HG03108 (cell line): ENCODE measurements around the gene DSTN.

Experiments used
- ATAC-seq: cut with Tn5 transposase; IDR thresholded peaks from one replicate; pipeline ENCODE4 v1.9.1; 2021; ENCODE audit warnings: moderate library complexity; ENCODE audit not compliant: unreplicated experiment

DSTN gene

DNA sequence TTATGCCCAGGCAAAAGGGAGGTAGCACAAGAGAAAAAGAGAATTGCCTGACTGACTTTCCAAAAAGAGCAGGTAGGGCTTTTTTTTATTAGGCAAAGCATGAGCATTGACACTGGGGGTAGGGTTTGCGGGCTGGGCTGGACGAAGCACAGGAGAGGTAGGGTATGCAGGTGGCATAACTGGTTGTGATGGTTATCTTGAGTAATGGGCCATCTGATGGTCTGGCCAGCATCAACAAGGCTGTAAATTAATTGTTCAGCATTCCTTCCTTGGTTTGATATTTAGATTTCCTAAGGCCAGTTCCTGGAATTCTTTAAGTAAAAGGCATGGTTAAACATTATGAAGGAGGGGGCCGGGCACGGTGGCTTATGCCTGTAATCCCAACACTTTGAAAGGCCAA lies 24.7 kb upstream of the DSTN start:
- no peak for ATAC-seq

DNA sequence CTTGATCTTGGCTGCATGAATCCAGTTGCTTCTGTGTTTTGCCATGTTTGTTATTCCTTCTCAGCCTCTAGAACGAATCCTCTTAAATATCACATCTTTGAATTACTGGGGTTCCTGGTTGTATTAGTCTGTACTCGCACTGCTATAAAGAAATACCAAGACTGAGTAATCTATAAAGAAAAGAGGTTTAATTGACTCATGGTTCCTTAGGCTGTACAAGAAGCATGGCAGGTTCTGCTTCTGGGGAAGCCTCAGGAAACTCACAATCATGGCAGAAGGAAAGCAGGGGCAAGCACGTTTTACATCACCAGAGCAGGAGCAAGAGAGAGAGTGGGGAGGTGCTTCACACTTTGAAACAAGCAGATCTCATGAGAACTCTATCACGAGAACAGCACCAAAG lies 20.7 kb upstream of the DSTN start:
- no peak for ATAC-seq

DNA sequence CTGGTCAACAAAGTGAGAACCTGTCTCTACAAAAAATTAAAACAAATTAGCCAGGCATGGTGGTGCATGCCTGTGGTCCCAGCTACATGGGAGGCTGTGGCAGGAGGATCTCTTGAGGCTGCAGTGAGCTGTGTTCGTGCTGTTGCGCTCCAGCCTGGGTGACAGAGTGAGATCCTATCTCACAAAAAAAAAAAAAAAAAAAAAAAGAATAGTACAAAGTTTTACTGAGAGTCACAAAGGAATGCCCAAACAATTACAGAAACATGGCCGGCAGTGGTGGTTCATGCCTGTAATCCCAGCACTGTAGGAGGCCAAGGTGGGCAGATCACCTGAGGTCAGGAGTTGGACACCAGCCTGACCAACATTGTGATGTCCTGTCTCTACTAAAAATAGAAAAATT lies 14.8 kb upstream of the DSTN start:
- no peak for ATAC-seq

DNA sequence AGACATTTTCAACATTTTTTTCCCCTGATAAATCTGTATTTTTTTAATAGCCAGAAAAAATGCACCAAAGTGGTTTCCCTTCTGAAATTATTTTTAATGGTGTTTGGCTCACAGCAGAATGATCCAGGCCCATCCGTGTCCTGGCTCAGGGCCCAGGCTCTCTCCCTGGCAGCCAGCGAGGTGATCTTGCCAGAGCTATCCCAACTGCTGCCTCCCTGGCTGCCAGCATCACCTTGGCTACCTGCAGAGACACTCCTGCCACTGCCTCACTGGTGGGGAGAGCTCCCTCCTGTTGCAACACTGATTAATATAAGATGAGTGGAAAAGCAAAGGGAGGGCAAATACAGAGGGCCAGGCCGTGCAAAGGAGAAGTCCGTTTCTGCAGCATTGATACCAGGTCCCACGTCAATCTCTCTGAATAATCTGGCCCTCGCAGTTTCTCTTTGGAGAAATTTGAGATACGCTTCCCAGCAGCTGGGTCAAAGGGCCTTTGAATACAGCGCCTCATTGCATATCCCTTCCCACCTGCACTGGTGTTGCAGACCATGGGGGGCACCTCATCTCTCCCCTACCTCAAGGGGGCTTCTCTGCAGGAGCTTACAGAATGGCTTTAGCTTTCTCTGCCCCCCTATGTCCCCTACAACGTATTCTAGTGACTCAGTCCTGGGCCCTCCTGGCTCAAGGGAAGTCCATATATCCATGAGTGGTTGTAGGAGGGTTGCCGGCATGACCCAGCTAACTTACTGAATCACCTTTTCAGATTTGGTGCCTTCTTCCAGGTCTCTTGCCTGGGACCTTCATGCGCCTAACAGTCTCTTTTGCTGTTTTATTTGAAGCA lies 12.8 kb upstream of the DSTN start:
- no peak for ATAC-seq

DNA sequence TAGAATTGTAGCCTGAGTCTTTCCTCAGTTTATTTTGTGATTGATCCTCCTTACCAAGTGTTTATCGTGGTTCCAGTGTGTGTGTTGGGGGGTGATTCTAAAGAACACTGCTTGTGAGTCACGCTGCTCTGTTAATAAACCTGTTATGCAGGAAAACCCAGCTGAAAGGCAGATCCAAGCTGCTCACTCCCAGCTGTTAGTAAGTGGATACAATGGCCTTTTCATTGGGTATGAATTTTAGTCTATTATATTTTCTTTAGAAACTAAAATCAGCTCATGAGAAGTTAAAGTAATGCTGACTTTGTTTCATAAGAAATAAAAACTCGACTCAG lies 12.2 kb upstream of the DSTN start:
- ATAC-seq: no peak

DNA sequence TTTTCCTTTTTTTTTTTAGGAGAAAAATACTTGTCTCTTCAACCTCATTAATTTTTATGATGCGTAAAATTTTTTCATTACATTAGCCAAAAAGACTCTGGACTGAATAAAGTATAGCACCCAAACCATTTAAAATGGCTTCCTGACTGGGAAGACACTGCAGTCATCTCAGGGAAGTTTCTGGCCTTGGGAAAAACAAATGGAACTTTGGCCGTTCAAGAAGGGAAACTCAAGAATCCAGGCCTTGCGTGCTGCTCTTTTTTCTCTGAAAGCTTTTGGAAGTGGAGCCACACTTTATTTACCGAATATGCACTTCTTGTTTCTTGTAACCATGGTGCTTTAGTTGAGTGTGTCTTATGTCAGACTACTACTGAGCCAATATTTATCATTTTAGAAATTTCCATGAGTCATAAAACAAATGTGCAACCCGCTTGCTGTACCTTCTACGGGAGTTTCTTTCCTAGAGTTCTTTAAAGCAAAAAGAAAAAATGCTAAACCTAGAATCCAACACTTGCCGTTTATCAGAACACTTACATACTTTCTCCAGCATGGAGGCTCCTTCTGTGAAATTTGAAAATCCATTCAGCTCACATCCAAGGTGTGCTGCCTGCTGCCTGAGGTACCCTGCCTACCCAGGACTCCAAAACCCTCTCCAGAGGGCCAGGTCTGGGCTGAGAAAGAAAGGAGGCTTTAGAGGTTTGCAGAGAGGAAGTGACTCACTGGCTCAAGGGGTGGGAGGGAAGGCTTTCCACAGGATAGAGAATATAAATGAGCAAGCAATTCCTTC lies 11.5 kb upstream of the DSTN start:
- no peak for ATAC-seq

DNA sequence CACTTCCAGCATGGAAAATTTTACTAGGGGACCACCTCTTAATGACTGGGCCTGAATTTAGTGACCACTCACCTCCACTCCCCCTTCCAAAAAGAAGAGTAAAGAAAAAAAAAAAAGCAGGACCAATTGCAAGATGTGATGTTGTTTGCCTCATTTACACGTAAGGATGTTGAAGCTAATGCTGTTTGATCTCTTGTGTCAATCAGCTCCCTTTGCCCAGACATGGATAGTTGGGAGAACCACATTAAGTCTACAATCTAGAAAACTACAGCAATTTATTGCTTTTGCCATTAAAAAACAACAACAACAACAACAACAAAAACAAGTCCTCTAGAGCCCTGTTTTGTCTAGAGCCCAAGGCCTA lies 11.0 kb upstream of the DSTN start:
- ATAC-seq: no peak

DNA sequence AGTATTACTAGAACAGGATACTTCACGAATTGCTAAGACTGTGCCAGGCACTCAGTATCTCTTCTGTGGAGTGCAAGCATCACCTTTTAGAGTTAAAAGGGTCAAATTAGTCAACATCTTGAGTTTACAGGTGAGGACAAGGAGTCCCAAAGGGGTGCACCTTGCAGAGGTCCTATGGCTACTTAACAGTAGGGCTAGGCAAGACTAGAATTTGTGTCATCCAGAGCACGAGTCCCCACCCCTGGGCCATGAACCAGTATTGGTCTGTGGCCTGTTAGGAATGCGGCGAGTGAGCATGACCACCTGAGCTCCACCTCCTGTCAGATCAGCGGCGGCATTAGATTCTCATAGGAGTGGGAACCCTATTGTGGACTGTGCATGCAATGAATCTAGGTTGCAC lies 10.5 kb upstream of the DSTN start:
- no peak for ATAC-seq

DNA sequence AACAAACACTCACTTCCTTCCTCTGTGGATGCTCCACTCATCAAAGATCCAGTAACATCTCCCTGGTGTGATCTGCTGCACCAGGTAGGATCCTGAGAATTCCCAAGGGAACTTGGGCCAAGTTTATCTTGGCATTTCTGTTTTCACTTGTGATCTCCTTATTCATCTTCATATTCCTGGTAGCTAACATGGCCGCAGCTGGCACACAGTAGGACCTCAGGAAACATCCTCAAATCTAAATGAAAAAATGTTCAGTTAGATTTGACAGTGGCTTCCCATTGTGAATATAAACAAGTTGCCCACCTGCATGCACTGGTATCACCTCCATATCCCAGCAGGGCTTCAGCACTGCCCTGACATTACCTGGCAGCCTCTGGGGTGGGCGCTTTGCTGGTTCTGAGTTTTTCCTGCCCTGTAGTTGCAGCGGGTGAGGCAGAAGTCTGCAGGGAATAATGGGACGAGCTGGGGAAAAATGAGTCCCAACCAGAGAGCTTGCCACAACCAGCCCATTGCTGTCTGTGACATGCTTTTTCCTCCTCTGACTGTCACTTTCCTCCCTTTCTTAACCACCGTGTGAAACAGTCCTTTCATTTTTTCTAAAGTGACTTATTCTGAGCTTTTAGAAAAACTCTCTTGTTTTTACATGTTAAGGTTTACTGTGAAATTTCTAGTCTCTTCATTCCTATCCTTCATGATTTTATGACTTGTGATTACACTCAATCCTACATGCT lies 9.4 kb upstream of the DSTN start:
- ATAC-seq: no peak

DNA sequence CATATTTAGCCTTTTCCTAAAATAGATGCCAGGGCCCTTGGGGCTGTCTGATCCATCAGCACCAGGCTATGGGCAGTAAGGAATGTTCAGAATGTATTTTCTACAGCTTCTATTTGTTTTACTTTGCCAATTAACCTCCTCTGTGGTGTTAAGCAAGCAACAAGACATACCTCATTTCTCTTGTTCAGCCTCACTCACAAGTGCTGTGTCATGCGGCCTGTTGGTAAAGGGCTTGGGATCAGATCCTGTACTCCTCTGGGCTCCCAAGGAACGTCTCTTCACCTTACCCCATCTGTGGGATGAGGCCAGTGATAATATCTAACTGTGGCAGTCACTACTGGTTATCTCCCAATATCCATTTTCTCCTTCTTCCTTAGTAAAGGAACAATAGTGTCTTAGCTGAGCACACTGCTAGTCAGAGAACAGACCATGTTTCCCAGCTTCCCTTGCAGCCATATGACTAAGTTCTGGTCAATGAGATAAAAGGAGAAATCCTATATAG lies 7.0 kb upstream of the DSTN start:
- no peak for ATAC-seq

DNA sequence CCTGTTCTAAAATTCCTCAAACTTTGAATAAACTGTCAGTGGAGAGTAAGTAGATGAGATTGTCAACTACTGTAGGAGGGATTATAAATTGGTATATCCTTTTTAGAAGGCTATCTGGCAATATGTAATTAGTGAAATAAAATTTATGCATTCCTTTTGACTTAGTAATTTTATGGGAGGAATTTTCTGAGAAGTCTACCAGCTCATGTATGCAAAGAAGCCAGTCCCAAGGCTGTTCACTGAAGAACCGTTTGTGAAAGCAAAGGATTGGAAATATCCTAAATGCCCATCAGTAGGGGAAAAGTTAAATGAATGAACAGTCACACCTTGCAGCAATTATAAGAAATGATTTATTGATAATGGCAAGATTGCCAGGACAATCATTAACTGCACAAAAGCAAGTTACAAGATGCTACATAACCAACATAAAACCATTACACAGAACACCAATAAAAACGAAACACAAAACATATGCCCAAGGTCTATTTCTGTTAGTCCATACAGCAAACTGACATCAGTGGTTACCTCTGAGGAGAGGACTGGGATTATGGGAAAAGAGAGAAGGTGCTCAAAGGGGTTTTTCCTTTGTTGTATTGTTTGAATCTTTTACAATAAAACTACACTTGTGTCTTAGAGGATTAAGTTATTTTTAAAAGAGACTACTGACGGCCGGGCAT lies 4.6 kb upstream of the DSTN start:
- no peak for ATAC-seq

DNA sequence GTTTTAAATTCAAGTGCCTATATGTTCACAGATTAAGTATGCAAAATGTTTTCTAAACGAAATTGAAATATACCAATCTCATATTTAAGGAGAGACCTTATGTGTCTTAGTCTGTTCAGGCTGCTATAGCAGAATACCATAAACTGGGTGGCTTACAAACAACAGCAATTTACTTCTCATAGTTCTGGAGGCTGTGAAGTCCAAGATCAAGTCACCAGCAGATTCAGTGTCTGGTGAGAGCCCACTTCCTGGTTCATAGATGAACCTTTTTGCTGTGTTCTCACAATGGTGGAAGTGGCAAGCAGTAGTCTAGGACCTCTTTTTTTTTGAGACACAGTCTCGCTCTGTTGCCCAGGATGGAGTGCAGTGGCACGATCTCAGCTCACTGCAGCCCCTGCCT lies 3.5 kb upstream of the DSTN start:
- ATAC-seq: no peak

DNA sequence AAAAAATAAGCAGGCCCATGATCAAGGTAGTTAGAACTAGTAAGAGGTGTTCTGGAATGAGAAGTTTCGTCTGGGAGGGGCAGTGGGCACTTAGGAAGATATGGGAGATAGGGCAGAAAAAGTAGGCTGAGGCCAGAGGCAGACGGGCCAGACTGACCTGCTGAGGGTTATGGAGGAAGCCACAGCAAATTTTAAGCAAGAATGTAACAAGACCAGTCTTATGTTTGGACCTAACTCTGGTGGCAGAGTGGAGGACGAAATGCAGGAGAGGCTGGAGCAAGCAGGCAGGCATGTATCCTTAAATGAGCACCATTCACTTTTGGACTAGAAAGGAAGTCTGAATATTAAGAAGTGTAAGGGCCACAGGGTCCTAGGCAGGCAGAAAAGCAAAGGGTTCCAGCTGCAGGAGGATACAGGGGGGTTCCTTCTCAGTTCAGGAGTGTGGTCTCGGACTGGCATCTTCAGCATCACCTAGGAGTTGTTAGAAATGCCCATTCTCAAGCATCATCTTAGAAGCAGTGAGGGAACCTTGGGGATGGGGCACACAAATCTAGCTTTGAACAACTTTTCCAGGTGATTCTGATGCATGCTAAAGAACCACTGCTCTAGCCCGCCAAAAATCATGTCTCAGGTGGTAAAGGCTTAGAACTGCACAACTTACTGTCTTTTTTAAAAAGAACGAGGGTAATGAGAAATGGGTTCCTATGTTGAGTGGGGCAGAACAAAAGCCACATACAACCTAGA lies 1.7 kb upstream of the DSTN start:
- ATAC-seq: no peak

DNA sequence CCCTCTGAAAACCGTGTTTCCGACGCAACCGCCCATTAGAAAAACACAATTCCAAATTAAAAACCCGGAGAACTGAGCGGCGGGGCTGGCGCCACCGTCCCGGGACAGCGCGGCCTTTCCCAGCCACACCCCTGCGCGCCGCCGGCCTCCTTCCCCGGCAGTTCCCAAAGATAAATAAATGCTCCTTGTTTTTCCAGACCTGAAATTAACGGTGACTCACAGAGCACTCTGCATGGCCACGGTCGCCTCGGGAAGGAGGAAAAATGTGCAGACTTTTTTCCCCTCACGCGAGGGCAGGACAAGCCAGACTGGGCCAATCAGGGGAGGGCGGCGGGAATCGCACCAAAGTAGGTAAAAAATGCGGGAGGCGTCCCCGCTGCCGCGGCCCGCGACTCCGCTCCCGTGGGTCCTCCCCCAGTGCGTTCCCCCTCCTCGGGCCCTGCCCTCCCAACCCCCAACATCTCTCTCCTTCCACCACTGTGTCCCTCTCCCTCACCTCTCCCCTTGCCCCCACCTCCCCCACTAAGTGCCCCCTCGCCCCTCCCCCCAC lies 828 bp upstream of the DSTN start:
- no peak for ATAC-seq

DNA sequence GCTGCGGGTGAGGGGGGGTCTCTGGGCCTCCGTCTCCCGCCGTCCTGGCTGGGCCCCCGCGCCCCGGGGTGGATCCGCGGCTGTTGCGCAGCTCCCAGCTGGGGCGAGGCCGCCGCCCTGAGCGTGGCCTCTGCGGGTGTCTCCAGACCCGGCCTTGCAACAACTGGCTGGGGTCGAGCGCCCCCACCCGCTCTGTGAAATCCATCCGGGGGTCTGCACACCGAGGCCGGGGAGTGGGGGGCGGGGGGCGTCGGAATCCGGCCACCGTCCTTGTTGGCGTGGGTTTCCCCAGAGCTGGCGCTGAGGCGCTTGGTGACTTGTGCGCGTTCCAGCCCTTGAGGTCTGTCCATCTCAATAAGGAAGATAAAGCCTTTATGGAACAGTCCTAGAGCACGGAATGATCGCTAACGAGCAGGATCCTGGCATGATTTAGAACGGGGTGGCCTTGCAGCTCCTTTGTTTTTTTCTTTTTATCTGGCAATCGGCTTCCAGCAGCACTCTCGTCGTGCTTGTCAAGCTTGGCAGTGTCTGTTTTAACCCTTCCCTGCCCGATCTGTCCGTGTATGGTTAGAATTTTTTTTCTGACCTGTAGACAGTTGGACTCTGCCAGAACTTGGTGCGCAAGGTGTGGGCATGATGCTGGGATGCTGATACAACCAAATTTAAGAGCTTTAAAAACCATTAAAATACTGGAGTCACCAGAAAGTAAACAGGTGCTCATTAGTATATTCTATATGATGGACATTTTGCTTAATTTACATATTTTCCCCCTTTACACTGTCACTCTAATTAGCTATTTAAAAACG lies 675 bp downstream of the DSTN start:
- peak; percentile 35 for ATAC-seq

DNA sequence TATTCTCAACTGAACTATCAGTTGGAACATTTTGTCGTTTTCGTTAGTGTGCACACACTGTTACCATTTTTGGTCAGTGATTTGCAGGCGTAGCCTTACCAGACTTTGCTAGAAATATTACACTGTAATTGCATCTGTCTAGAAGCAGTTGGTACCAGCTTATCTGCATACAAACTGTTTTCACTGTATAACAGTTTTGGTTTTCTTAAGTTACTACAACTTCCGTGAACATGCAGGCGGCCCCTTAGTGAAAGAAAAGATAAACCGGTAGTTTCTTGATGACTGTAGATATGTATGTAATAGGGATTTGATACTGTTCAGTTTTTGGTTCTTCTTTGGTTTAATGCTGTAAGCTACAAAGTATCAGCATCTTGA lies 1.3 kb downstream of the DSTN start:
- ATAC-seq: no peak

DNA sequence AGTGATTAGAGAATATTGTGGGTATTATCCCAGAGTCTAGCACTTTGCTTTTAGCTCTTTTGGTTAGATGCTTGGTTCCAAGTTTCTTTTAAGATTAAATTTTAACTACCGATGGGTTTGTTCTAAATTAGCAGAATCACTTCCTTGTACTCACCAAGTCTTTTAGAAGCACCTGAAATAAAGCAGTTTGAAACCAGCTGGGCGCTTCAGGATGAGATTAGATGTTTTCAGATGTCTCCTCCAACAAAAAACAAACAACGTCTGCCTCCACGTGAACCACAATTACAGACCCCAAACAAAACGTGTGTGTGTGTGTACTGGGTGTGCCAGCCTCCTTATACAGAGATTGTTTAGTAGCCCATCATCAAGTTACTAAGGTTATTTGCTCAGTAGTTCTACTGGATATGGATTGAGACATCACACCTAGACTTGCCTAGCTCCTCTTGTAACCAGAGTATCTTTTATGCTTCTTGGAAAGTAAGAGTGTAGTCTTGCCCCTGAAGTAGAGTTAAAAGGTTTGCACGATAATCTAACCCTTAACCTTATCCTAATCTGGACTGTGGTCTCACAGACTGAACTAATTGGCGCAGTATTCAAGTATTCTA lies 2.3 kb downstream of the DSTN start:
- ATAC-seq: no peak

DNA sequence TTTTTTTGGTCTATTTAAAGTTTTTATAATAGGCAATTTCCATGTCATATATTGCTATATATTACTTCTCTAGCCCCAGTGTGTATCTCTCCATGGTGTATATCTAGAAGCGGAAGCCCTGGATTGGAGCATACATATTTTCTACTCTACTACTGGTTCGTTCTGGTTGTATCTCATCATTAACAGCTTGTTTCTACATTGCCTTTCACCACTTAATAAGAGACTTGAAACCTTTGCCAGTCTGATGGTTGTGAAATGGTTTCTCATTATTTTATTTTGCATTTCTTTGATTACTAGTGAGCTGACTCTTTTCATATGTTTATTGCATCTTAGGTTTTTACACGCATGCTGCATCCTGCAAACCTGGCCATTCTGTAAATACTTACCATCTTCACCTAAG lies 3.6 kb downstream of the DSTN start:
- no peak for ATAC-seq

DNA sequence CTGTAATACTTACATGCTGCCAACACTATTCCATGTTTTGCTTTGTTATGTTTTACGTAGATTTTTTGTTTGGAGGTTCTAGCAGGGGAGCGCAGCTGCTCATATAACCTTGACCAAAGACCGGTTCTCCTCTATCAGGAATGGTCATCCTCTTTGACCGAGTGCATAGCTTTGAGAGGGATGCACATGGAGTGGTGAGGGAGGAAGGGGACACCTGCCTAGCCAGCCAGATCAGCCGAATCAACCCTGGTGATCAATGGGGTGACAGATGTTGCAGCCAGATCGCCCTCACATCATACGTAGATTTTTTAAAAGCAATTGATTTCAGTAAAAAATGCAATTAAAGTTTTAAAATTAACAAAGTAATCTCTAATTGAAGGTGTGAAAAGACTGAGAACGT lies 6.3 kb downstream of the DSTN start:
- no peak for ATAC-seq
